Stimulated activated CD4-positive, alpha-beta T cell treated with anti-CD3 and anti-CD28 coated beads, Interleukin-12 subunit alpha, Interleukin-12 subunit beta, amount 100 ng/mL, for 48 hours (primary cell): ENCODE results near the gene GPR119.
"Not testable (repeated sequence)": the region's sequence is repeated elsewhere in the genome, so short reads cannot be mapped to it uniquely, and the experiment has no call there.

ENCODE experiments used
- DNase-seq, 3 donors: peaks; one replicate each; pipeline ENCODE4 v3.0.0-alpha.2; 2020; ENCODE audit warnings: low read depth in 2 of 3, low spot score in 1 of 3

The GPR119 gene

DNA sequence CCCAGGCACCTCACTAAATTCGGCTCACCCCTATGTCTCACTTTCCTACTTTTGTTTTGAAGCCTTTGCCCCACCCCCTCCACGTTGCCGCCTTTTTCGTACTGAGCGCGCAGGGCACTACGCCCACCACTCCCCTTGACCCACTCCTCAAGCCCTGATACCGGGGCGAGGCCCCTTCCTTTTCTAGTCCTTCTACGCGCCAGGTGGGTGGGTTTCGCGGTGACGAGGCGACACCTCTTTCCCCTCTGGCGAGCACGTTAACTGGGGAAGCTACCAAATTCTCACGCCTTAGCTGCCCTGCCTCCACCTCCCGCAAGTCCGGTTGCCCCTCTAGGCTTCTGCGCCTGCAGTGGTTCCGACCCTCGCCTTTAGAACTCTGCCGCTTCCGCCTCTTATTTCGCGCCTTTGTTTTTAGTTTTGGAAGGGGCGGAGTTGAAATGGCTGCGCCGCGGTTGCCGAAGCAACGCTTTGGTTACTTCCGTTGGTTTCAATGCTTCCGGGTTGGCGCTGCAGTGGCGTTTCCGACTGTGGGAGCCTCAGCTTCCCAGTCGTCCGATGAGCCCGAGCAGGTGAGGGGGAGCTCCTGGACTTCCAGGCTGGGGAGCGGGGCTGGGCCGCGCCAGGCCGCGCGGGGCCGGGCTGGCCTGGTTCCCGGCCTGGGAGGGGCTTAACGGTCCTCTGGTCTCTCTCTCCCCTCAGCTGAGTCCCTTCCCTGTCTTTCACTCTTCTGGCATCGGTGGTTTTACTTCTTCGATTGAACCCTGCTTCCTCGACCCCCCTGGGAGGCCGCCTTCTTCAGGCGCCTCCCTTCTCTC, 45.9 kb downstream of the GPR119 start, which contains the start of gene SLC25A14:
TSS of gene SLC25A14 (plus strand) at position 512 of the 815 bp plus-strand sequence. CDS start 360 bp downstream, outside the sequence.
- peak; percentile 37 to 58 (median 42) for DNase-seq

DNA sequence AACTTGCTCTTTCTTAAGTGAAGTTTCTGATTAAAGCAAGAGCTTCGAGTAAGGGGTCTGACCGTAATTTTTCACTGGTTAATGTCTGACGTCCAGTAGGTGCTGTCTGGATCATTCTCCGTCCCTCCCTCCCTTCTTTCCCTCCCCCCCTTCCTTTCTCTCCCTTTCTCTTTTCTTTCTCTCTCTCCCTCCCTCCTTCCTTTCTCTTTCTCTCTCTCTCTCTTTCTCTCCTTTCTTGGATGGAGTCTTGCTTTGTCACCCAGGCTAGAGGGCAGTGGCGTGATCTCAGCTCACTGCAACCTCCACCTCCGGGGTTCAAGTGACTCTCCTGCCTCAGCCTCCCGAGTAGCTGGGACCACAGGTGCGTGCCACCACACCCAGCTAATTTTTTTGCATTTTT, 46.6 kb downstream of the GPR119 start:
- not testable (repeated sequence) for DNase-seq

DNA sequence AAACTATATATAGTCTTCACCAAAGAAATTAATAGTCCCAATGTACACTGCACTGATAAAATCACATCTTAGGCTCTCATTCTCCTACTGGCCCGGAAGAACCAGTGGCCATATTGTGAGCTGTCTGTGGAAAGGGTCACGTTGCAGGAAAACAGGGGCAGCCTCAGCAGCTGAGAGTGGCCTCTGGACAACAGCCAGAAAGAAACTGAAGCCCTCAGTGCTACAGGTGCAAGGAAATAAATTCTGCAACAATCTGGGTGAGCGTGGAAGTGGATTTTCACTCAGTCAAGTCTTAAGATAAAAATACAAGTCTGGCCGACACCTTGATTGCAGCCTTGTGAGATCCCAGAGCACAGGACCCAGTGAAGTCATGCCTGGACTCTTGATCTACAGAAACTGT, 48.9 kb downstream of the GPR119 start:
- DNase-seq = no peak
